Tibial nerve (tissue), 4 donors: ENCODE results near the gene C1QTNF4. TPM values are rescaled to one million over a fixed set of nuclear protein-coding genes. Genes with fewer than 3 reads are reported as not detected.
"Not testable (repeated sequence)": the region's sequence is repeated elsewhere in the genome, so short reads cannot be mapped to it uniquely, and the experiment has no call there.

Source experiments
- DNase-seq, 2 donors: peaks; one replicate each; pipeline ENCODE4 v3.0.0-alpha.2; 2019; ENCODE audit warnings: low spot score in 2 of 2
- H3K27ac ChIP-seq, 4 donors: fragments of 200-600 bp; sonication (generic) in 3 of 4; one replicate each; pipeline ENCODE4 v1.5.1; 2017 to 2019; ENCODE audit warnings: mild to moderate bottlenecking in 1 of 4
- H3K27me3 ChIP-seq, 2 donors: fragments of 200-600 bp; sonication (generic) in 1 of 2; one replicate each; pipeline versions ENCODE4 v1.5.1 to v1.6.0; 2017 to 2019
- H3K36me3 ChIP-seq, 3 donors: fragments of 200-600 bp; sonication (generic); one replicate each; pipeline ENCODE4 v1.5.1; 2018 to 2019
- H3K4me1 ChIP-seq, 4 donors: fragments of 200-600 bp; sonication (generic) in 3 of 4; one replicate each; pipeline ENCODE4 v1.5.1; 2017 to 2019
- H3K4me3 ChIP-seq, 4 donors: fragments of 200-600 bp; sonication (generic) in 3 of 4; one replicate each; pipeline ENCODE4 v1.5.1; 2017 to 2019; ENCODE audit warnings: mild to moderate bottlenecking in 1 of 4, moderate library complexity in 1 of 4
- H3K9me3 ChIP-seq, 4 donors: fragments of 200-600 bp; sonication (generic) in 3 of 4; one replicate each; pipeline ENCODE4 v1.5.1; 2017 to 2019
- CTCF ChIP-seq, 5 experiments: fragments of 200-600 bp in 3 of 5; fragments of 450-650 bp in 2 of 5; sonication (generic) in 3 of 5; IDR thresholded peaks; one replicate each; pipeline ENCODE4 v1.5.1; 2016 to 2019; ENCODE audit warnings: antibody characterized with exemption in 5 of 5, mild to moderate bottlenecking in 3 of 5, moderate library complexity in 2 of 5
- EP300 ChIP-seq, 2 donors: sonication (generic); formaldehyde crosslinking; IDR thresholded peaks; one replicate each; pipeline ENCODE4 v1.6.1; 2017; ENCODE audit warnings: antibody characterized with exemption in 2 of 2, mild to moderate bottlenecking in 1 of 2
- POLR2A ChIP-seq, 2 donors: fragments of 450-650 bp; IDR thresholded peaks; one replicate each; pipeline ENCODE4 v1.6.1; 2017; ENCODE audit warnings: antibody characterized with exemption in 2 of 2, mild to moderate bottlenecking in 2 of 2, moderate library complexity in 2 of 2
- WGBS, 2 donors: methylation state at CpG; one replicate each; pipeline ENCODE4 v1.1.5; 2018; 5-methylcytosine and 5-hydroxymethylcytosine counted together
- total RNA-seq, 4 donors: library from RNA; depleted of rRNA; stranded (reverse); fragments of >200 nt; gene quantifications; one replicate each; pipeline ENCODE4 v1.1.0, GENCODE V29; 2016

C1QTNF4 gene
- total RNA-seq, 4 donors from 2014 or later, result 6.9 to 13.2 (median 9.2) TPM

GRCh38 chr11:47560426-47560825 lies 33.8 kb downstream of the C1QTNF4 start:
- WGBS, 2 donors, result 79 to 80% methylated on average over 2 of the region's 2 CpGs
- Histone ChIP-seq H3K4me3 (no peak overlapping the region), H3K27me3 (no peaks in the 10 kb centered on the region), H3K4me1 (peaks cover 0 to 7% (median 2%) of the 10 kb centered on the region in 4 donors), H3K27ac (no peak overlapping the region), H3K36me3 (peaks cover 0 to 3% (median 0%) of the 10 kb centered on the region in 3 donors), H3K9me3 (no peaks in the 10 kb centered on the region)
- no peak for DNase-seq
- TF ChIP-seq CTCF (IDR thresholded peaks at IDR 0.05) (no peak), POLR2A (IDR thresholded peaks at IDR 0.05) (no peak), EP300 (IDR thresholded peaks at IDR 0.05) (no peak)

- no peak for DNase-seq
- Histone ChIP-seq H3K36me3 (peaks cover 0 to 4% (median 0%) of the 10 kb centered on the region in 3 donors), H3K4me3 (no peak overlapping the region), H3K27me3 (no peaks in the 10 kb centered on the region), H3K9me3 (no peaks in the 10 kb centered on the region), H3K27ac (no peak overlapping the region), H3K4me1 (peaks cover 0 to 2% (median 0%) of the 10 kb centered on the region in 4 donors)
- TF ChIP-seq POLR2A (IDR thresholded peaks at IDR 0.05) (no peak), CTCF (IDR thresholded peaks at IDR 0.05) (no peak)
- WGBS, 2 donors, result 80 to 100% methylated on average over 1 of the region's 1 CpG
Observed at GRCh38 chr11:47558695-47559094, 35.5 kb downstream of the C1QTNF4 start.

- H3K36me3 ChIP-seq, DNase-seq, H3K9me3 ChIP-seq, H3K4me3 ChIP-seq, H3K4me1 ChIP-seq, H3K27ac ChIP-seq, H3K27me3 ChIP-seq: not testable (repeated sequence)
- 96 to 97% methylated on average over 12 of the region's 12 CpGs for WGBS, 2 donors
Observed at GRCh38 chr11:47557004-47557403, 37.2 kb downstream of the C1QTNF4 start.

- peak; percentile 18 to 25 for DNase-seq
- H3K27ac ChIP-seq, result peak overlapping the region; percentile 90 to 97 (median 92)
- no peaks in the 10 kb centered on the region for H3K9me3 ChIP-seq
- WGBS, 2 donors, result 9 to 11% methylated on average over 9 of the region's 9 CpGs
- H3K4me1 ChIP-seq, result peaks cover 0 to 44% (median 14%) of the 10 kb centered on the region in 4 donors
- H3K27me3 ChIP-seq, result no peaks in the 10 kb centered on the region
- H3K36me3 ChIP-seq, result peaks cover 0 to 4% (median 0%) of the 10 kb centered on the region in 3 donors
- peak overlapping the region; percentile 92 to 99 (median 96) for H3K4me3 ChIP-seq
- TF ChIP-seq EP300 (IDR thresholded peaks at IDR 0.05), result no peak
- no peak for TF ChIP-seq CTCF (IDR thresholded peaks at IDR 0.05)
- TF ChIP-seq POLR2A (IDR thresholded peaks at IDR 0.05), result no peak
Observed at GRCh38 chr11:47553406-47553743, 40.8 kb downstream of the C1QTNF4 start.

GRCh38 chr11:47552566-47553405 lies 41.4 kb downstream of the C1QTNF4 start, which contains the start of gene CELF1:
Gene CELF1, minus strand, starts transcription at chr11:47553132. Its CDS starts 53,609 bp downstream, at chr11:47499523.
- peak; percentile 80 to 82 for DNase-seq
- WGBS, 2 donors, result 0 to 1% methylated on average over 56 to 87 of the region's 89 CpGs
- TF ChIP-seq POLR2A (IDR thresholded peaks at IDR 0.05), result peak; percentile 67 to 68
- TF ChIP-seq CTCF (IDR thresholded peaks at IDR 0.05), result peak; percentile 95 to 98 (median 98)
- TF ChIP-seq EP300 (IDR thresholded peaks at IDR 0.05), result peak in 1 of 2 donors; percentile 84
- Histone ChIP-seq H3K4me3 (peak within 1 kb of the TSS; percentile 92 to 99 (median 96)), H3K27ac (peak within 1 kb of the TSS; percentile 90 to 97 (median 92)), H3K27me3 (no peaks in the 10 kb centered on the region), H3K36me3 (peaks cover 0 to 4% (median 0%) of the 10 kb centered on the region in 3 donors), H3K9me3 (no peaks in the 10 kb centered on the region), H3K4me1 (peaks cover 0 to 50% (median 16%) of the 10 kb centered on the region in 4 donors)
